HG02678 (cell line): Measurements from ENCODE around the gene MED14.

Experiments
- ATAC-seq: cut with Tn5 transposase; IDR thresholded peaks from one replicate; pipeline ENCODE4 v1.9.1; 2021; ENCODE audit warnings: mild to moderate bottlenecking, moderate library complexity; ENCODE audit not compliant: unreplicated experiment

The MED14 gene

DNA sequence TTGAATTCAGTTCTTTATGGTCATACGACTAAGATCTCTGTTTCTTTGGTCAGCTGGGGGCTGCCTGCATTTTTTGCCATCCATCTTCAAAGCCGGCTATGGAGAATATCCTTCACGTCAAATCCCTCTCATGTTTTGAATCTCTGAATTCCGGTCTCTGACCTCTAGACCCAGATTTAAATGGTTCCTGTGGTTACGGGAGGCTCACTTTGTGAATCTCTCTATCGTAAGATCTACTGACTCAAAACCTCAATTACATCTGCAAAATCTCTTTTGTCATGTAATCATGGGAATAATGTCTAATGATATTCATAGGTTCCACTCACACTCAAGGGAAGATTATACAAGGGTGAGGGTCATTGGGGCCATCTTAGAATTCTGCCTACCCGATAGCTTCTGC lies 117.8 kb downstream of the MED14 start:
- no peak for ATAC-seq

DNA sequence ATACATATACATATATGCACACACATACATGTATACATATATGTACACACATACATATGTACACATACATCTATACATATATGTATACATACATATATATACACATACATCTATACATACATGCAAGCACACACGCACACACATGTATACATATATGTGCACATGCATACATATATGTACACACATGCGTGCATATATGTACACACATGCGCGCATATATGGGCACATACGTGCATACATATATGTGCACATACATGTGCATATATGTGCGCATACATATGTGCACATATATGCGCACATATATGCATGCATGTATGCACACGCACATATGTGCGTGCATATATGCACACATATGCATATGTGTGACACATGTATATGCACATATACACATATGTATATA lies 119.4 kb downstream of the MED14 start:
- no peak for ATAC-seq

DNA sequence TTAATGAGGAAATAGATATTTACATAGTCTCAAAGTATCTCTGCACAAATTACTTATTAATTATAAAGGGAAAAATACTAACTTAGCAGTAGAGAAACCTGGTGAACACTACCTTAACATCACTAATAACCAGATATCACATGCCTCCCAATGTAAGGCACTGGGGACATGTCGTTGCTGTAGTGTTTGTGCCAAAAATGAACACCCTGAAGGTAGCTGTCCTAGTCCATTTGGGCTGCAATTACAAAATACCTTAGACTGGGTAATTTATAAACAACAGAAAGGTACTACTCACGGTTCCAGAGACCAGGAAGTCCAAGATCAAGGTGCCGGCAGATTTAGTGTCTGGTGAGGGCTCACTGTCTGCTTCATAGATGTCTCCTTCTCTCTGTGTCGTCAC lies 122.8 kb downstream of the MED14 start:
- ATAC-seq = no peak

DNA sequence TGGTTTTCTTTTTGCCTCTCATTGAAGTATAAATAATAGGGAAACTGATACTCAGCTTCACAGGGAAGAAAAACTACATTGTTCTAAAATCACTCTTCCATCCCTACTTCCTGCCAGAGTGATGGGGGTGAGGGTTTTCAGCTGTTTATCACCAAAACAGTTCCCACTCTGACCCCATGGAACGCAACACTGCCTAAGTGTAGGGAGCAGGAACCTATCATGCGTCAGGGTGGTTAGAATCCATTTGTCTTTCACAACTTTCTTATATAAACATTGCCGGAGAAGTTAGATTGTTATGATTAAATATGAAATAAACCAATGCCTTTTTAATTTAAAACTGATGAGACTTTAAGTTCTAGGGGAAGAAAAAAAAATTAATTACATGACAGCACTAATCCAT lies 128.0 kb downstream of the MED14 start:
- no peak for ATAC-seq

DNA sequence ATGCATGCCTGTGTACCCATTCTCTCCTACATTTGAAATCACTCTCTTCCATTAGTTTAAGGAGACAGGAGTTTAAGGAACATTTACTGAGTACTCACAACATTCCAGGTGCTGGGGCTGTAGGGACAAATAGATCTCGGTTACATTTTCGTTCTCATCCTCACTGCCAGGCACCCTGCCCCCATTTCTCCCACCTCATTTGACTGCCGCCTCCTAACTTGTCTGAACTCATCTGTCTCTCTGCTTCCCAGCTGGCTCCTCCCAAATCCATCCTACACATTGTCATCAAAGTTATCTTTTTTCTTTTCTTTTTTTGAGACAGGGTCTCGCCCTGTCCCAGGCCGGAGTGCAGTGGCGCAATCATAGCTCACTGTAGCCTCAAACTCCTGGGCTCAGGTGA lies 131.9 kb downstream of the MED14 start:
- ATAC-seq = no peak
